ENCODE measurements around the gene ONECUT3.

Gene ONECUT3

GRCh38 chr19:1814833-1815604 lies 61.7 kb downstream of the ONECUT3 start:
- DNase-seq (ENCODE audit: low spot score): no peak

- DNase-seq (ENCODE audit: low spot score): no peak
Measured at GRCh38 chr19:1815605-1816529, 62.6 kb downstream of the ONECUT3 start.

- DNase-seq (ENCODE audit: low spot score): no peak
Measured at GRCh38 chr19:1816530-1817298, 63.4 kb downstream of the ONECUT3 start.

GRCh38 chr19:1817553-1818179 lies 64.4 kb downstream of the ONECUT3 start:
- DNase-seq (ENCODE audit: low spot score): no peak

- no peak for DNase-seq (ENCODE audit: low spot score)
Measured at GRCh38 chr19:1818549-1819195, 65.4 kb downstream of the ONECUT3 start.

GRCh38 chr19:1819341-1820255 lies 66.3 kb downstream of the ONECUT3 start:
- DNase-seq (ENCODE audit: low spot score): no peak

- no peak for DNase-seq (ENCODE audit: low spot score)
Measured at GRCh38 chr19:1822210-1822609, 68.9 kb downstream of the ONECUT3 start.

- no peak for DNase-seq (ENCODE audit: low spot score)
Measured at GRCh38 chr19:1823020-1823419, 69.7 kb downstream of the ONECUT3 start.

GRCh38 chr19:1823539-1824251 lies 70.4 kb downstream of the ONECUT3 start:
- no peak for DNase-seq (ENCODE audit: low spot score)

GRCh38 chr19:1824252-1824622 lies 70.9 kb downstream of the ONECUT3 start:
- DNase-seq (ENCODE audit: low spot score): no peak

- peak; percentile 81 for DNase-seq (ENCODE audit: low spot score)
Measured at GRCh38 chr19:1825909-1826556, 72.7 kb downstream of the ONECUT3 start.

- DNase-seq (ENCODE audit: low spot score): no peak
Measured at GRCh38 chr19:1826557-1827521, 73.5 kb downstream of the ONECUT3 start.

GRCh38 chr19:1827566-1828278 lies 74.4 kb downstream of the ONECUT3 start:
- DNase-seq (ENCODE audit: low spot score): no peak

- DNase-seq (ENCODE audit: low spot score): no peak
Measured at GRCh38 chr19:1828279-1829238, 75.3 kb downstream of the ONECUT3 start.

- DNase-seq (ENCODE audit: low spot score): no peak
Measured at GRCh38 chr19:1829958-1830357, 76.7 kb downstream of the ONECUT3 start.

GRCh38 chr19:1830568-1830967 lies 77.3 kb downstream of the ONECUT3 start:
- no peak for DNase-seq (ENCODE audit: low spot score)

All from SK-N-DZ (cell line).